Caco-2 (cell line): ENCODE results near the gene YJU2. TPM values are rescaled to one million over a fixed set of nuclear protein-coding genes. Genes with fewer than 3 reads are reported as not detected.

Source experiments
- Bru-seq: library from RNA; stranded (reverse); fragments of 400-500 nt; gene quantifications from one replicate; lab custom pipeline; 2021; lab: Mats Ljungman, UMichigan
- BruChase-seq, 2 experiments: library from RNA; stranded (reverse); fragments of 400-500 nt; gene quantifications; one replicate each; lab custom pipeline; 2021; lab: Mats Ljungman, UMichigan
- BruUV-seq: library from RNA; stranded (reverse); fragments of 400-500 nt; replicated peaks from 2 replicates; lab custom pipeline; 2021; lab: Mats Ljungman, UMichigan
- CTCF ChIA-PET: fragments of 300-600 bp; sonication (Branson Sonifier 250); formaldehyde crosslinking; loops from one replicate; lab custom pipeline; 2022; ENCODE audit warnings: antibody characterized with exemption; lab: Charles Lee
- POLR2A ChIA-PET: fragments of 300-600 bp; sonication (Branson Sonifier 250); formaldehyde crosslinking; loops from one replicate; lab custom pipeline; 2022; ENCODE audit warnings: antibody characterized with exemption; lab: Charles Lee
- DNase-seq, 2 experiments: peaks; one replicate each; pipeline versions ENCODE4 v3.0.0 to v3.0.0-alpha.2; 2020 to 2022
- H3K27me3 ChIP-seq: replicated peaks from 2 replicates; pipeline ENCODE4 v1.6.0; 2011; ENCODE audit warnings: low read length; ENCODE audit not compliant: control insufficient read depth, insufficient read depth
- H3K36me3 ChIP-seq: 2 replicates; pipeline ENCODE4 v1.5.1; 2011; ENCODE audit warnings: low read length; ENCODE audit not compliant: control insufficient read depth, insufficient read depth
- H3K4me1 ChIP-seq: fragments of 250-450 bp; sonication (Bioruptor Pico); 2 replicates; pipeline ENCODE4 v1.5.1; 2020; ENCODE audit warnings: mild to moderate bottlenecking
- H3K4me3 ChIP-seq: 2 replicates; pipeline ENCODE4 v1.5.1; 2011; ENCODE audit warnings: low read depth, mild to moderate bottlenecking, control low read depth, low read length
- H3K9me3 ChIP-seq: fragments of 250-450 bp; sonication (Bioruptor Pico); 2 replicates; pipeline ENCODE4 v1.5.1; 2020; ENCODE audit warnings: mild to moderate bottlenecking, moderate library complexity
- H3K27ac Mint-ChIP-seq: one replicate; pipeline ENCODE4 v1.8.0; 2022; ENCODE audit warnings: mixed read lengths; ENCODE audit not compliant: unreplicated experiment
- H3K27me3 Mint-ChIP-seq: one replicate; pipeline ENCODE4 v1.8.0; 2022; ENCODE audit warnings: mixed read lengths; ENCODE audit not compliant: insufficient read depth, unreplicated experiment
- H3K36me3 Mint-ChIP-seq: one replicate; pipeline ENCODE4 v1.8.0; 2022; ENCODE audit warnings: mild to moderate bottlenecking, mixed read lengths; ENCODE audit not compliant: insufficient read depth, unreplicated experiment
- H3K4me1 Mint-ChIP-seq: one replicate; pipeline ENCODE4 v1.8.0; 2022; ENCODE audit warnings: low read depth, mixed read lengths; ENCODE audit not compliant: unreplicated experiment
- H3K4me3 Mint-ChIP-seq: one replicate; pipeline ENCODE4 v1.8.0; 2022; ENCODE audit warnings: mild to moderate bottlenecking, moderate library complexity, mixed read lengths; ENCODE audit not compliant: unreplicated experiment
- H3K9me3 Mint-ChIP-seq: one replicate; pipeline ENCODE4 v1.8.0; 2022; ENCODE audit warnings: mixed read lengths; ENCODE audit not compliant: unreplicated experiment
- CTCF ChIP-seq, 2 experiments: fragments of 200-600 bp in 1 of 2; IDR thresholded peaks; 1 replicate in 1 of 2; 2 replicates in 1 of 2; pipeline versions ENCODE4 v1.5.1 to v1.8.0; 2011 to 2022; ENCODE audit warnings: antibody characterized with exemption in 1 of 2, control low read depth in 1 of 2, inconsistent platforms in 1 of 2, low read depth in 1 of 2, low read length in 1 of 2, mild to moderate bottlenecking in 1 of 2, moderate library complexity in 1 of 2; ENCODE audit not compliant: insufficient read depth in 1 of 2, severe bottlenecking in 1 of 2, unreplicated experiment in 1 of 2
- intact Hi-C: fragments of 100-400 bp; cut with micrococcal nuclease; formaldehyde crosslinking; loops from one replicate; pipeline ENCODE4 v1.10.0; 2022; ENCODE audit not compliant: unreplicated experiment
- long read RNA-seq: library from polyadenylated mRNA; stranded (forward); transcript quantifications from one replicate; pipeline ENCODE4 v2.0.0, GENCODE V29; 2022
- total RNA-seq: library from RNA; stranded (reverse); gene quantifications from 2 replicates; pipeline ENCODE4 v1.2.3, GENCODE V29; 2022

YJU2 gene
- total RNA-seq (19.5 TPM in 2 replicates), Bru-seq, nascent RNA (percentile 54 among the genes with signal in this experiment), BruChase-seq, experiment 1, labeled RNA remaining after a 2-hour chase (percentile 50 among the genes with signal in this experiment), BruChase-seq, experiment 2, labeled RNA remaining after a 6-hour chase (percentile 51 among the genes with signal in this experiment)
- long read RNA-seq, transcript YJU2-201 (8 exons, 1,434 nt), result major isoform, 24 of 26 reads
- long read RNA-seq, partial matches to known transcripts, result 1 of 26 reads
- long read RNA-seq, other reads (novel, unspliced or antisense), result 1 of 26 reads

- Histone ChIP-seq H3K36me3 (no peaks in the 10 kb centered on the region; the same call in 1 of the 2 replicates), H3K9me3 (no peaks in the 10 kb centered on the region), H3K4me3 (peak within 1 kb of the TSS; percentile 52), H3K27me3 (no peaks in the 10 kb centered on the region), H3K4me1 (0 out of 2 replicates have a peak, but pooled peaks cover 5% of the 10 kb centered on the region)
- ChIA-PET POLR2A (interaction anchor here (0.5 to 1.2 kb wide), 3 partner anchors 42 to 155 kb away, joined by 4 to 11 read pairs (median 4); partner anchors contain the start of gene CHAF1A), CTCF (interaction anchor here (0.6 to 1.3 kb wide), 10 partner anchors 13 to 669 kb away, joined by 3 to 16 read pairs (median 4); partner anchors contain the start of genes CHAF1A and MPND)
- peak within 1 kb of the TSS; percentile 100 for H3K27ac Mint-ChIP-seq
- no peaks in the 10 kb centered on the region for H3K9me3 Mint-ChIP-seq
- peaks cover 7% of the 10 kb centered on the region for H3K4me1 Mint-ChIP-seq
- TF ChIP-seq CTCF (IDR thresholded peaks at IDR 0.05; ENCODE audit: insufficient read depth in 1 of 2, low read depth in 1 of 2, low read length in 1 of 2, severe bottlenecking in 1 of 2, unreplicated experiment in 1 of 2), result peak in 1 of 2 experiments; percentile 54
- TSS peak; percentile 96 for BruUV-seq
- H3K36me3 Mint-ChIP-seq, result peaks cover 44% of the 10 kb centered on the region
- intact Hi-C loops, result loop anchor here (1.0 kb wide), 1 partner anchor 95 kb away; no protein-coding TSS in a partner anchor
- H3K27me3 Mint-ChIP-seq, result no peaks in the 10 kb centered on the region
- peak; percentile 99 for DNase-seq
- peak within 1 kb of the TSS; percentile 96 for H3K4me3 Mint-ChIP-seq
Observed at GRCh38 chr19:4246767-4247593, at the start of gene YJU2. Gene YJU2 (plus strand): TSS chr19:4247080. CDS start chr19:4247147, 67 bp downstream.

GRCh38 chr19:4197228-4197624 lies 49.7 kb upstream of the YJU2 start:
- ChIA-PET CTCF (no interaction called here), POLR2A (no interaction called here)
- H3K4me1 ChIP-seq, result no peaks in the 10 kb centered on the region
- H3K4me3 Mint-ChIP-seq, result peak overlapping the region; percentile 82
- H3K27me3 Mint-ChIP-seq, result peaks cover 32% of the 10 kb centered on the region
- peaks cover 12% of the 10 kb centered on the region for H3K36me3 Mint-ChIP-seq
- peaks cover 11% of the 10 kb centered on the region for H3K4me1 Mint-ChIP-seq
- H3K27ac Mint-ChIP-seq, result no peak overlapping the region
- BruUV-seq, result no TSS peak
- H3K27me3 ChIP-seq, result peaks cover 2% of the 10 kb centered on the region; the same call in 1 of the 2 replicates
- peaks cover 22% of the 10 kb centered on the region for H3K9me3 Mint-ChIP-seq
- DNase-seq, result no peak
- H3K4me3 ChIP-seq, result no peak overlapping the region
- no peak for TF ChIP-seq CTCF (IDR thresholded peaks at IDR 0.05; ENCODE audit: insufficient read depth in 1 of 2, low read depth in 1 of 2, low read length in 1 of 2, severe bottlenecking in 1 of 2, unreplicated experiment in 1 of 2)
- no peaks in the 10 kb centered on the region for H3K9me3 ChIP-seq
- no peaks in the 10 kb centered on the region for H3K36me3 ChIP-seq
- intact Hi-C loops, result no loop called here
